GM19438 (cell line): Measurements from ENCODE around the gene SCLT1.
A peak's percentile ranks its signal among the peaks of the same experiment; 100 is the strongest.

Experiments
- ATAC-seq: cut with Tn5 transposase; IDR thresholded peaks from one replicate; pipeline ENCODE4 v1.9.1; 2021; ENCODE audit warnings: low read depth; ENCODE audit not compliant: unreplicated experiment

Gene SCLT1

GRCh38 chr4:128879971-128880370, 213.4 kb downstream of the SCLT1 start:
- ATAC-seq, result no peak

DNA sequence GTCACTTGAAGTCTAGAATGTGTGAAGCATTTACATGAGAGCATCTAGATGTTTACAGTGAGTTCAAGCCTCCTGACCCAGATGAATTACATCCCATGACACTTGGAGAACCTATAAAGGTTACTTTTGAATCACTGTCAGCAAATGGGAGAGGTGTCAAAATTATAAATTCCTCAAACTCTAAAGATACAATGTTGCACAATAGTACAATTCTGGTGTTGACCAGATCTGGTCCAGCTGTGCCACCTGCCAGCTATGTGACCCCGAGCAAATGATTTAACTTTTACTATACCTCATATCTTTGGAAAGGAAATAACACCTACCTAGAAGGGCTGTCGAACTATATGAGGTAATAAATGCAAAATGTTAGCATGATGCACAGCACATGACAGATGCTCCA, 214.1 kb downstream of the SCLT1 start:
- ATAC-seq, result no peak

DNA sequence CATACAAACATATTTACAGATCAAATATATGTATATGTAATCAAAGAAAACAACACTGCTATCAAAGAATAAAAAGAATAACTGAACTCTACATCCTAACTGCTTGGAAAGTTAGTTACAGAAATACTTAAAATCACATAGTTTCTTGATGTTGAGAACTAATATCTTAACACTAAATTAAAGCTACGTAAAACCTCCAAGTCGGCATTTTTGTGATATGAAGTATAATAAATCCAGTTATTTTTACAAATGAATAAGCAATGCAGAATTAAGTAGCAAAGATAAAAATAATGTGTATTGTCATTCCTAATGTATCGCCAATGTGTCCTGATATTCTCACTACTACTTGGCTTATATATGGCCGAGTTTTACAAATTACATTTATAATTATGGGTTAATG, 215.4 kb downstream of the SCLT1 start:
- ATAC-seq, result no peak

DNA sequence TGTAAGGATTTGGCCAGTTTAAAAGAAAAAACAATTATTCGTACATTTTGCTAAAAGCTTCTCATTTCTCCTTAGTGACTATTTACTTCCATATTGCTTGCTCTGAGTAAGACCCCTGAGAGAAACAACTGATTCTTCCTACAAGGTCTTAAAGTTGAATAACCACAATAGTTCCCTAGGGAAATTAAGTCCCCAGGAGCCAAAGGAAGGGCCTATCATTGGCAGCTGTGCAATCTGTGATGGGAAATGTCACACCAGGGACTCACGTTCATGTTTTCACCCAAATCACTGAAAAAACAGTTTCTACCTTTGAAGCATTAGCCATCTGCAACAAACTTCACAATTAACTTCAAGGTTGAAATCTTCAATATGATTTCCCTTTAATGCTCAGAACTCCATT, 217.1 kb downstream of the SCLT1 start:
- no peak for ATAC-seq

GRCh38 chr4:128871948-128872347, 221.4 kb downstream of the SCLT1 start:
- ATAC-seq, result no peak

GRCh38 chr4:128869776-128870509, 223.4 kb downstream of the SCLT1 start:
- ATAC-seq, result no peak

DNA sequence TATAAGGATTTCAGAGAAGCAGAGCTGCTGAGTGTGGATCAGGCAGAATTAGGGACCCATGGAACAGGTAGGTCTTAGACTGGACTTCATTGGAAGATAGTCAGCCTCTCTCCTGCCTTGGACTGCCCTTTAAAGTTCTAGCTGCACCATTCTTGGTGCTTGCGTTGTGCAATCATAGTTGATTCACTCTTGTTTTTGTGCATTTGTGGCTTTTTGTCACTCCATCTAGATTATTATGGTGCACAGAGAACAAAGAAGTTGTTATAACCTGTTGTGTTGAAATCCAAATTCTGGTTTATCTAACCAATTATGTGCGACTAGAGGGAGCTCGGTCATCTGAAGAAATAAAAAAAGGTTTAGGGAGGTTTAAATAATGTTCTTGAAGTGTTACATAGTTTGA, 224.6 kb downstream of the SCLT1 start:
- no peak for ATAC-seq

DNA sequence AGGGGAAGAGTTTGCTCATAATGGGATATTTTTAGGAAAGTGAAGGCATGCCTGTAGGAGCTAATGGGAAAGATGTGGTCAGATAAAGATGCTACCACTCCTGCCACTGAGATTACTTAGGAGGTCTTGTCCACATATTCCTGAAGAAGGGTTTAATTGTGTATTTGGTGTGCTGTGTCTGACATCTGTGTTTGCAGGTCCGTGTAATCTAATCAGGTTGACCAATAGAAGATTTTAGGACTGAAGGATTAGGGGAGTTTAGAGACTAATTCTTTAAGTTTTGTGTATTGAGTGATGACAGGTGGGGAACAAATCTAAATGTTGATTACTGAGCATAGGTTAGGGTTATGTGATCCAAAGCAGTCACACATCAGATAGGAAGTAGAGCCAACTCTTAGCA, 226.6 kb downstream of the SCLT1 start:
- no peak for ATAC-seq

- ATAC-seq, result no peak
Observed at GRCh38 chr4:128866269-128866668, 227.1 kb downstream of the SCLT1 start.

GRCh38 chr4:128865132-128865531, 228.2 kb downstream of the SCLT1 start:
- ATAC-seq, result no peak

DNA sequence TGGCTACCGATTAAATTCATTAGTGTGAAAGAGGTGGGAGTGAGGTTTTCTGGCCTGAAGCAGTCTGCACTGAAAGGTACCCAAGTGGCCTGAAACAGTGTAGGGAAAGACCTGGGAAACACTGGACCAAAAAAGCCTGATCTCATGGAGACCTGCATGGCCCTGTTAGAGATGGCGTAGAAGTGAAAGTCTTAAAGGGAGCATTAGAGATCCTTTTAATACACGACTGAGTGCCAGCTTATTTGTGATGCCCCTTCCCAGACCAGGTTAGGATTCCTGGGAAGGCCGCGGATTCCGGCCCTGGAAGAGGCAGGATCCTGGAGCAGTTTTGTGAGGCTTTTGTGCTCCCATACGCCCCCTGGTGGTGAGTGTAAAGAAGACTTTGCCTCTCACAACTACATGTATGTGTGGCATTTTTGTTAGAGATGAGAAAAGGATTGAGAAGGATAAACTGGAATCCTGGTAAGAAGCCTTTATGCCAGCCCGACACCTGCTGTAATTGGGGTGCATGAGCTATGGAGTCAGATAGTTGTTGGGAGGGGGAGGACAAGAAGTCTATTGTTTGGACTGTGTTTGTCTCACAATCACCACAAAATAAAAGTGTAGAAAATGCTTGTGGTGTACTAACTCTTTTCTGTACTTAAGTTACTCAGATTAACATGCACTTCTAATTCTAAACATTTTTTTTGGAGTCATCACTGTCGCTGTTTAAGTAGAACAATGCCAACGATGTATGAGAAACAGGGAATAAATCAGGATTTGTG, 229.8 kb downstream of the SCLT1 start:
- no peak for ATAC-seq

DNA sequence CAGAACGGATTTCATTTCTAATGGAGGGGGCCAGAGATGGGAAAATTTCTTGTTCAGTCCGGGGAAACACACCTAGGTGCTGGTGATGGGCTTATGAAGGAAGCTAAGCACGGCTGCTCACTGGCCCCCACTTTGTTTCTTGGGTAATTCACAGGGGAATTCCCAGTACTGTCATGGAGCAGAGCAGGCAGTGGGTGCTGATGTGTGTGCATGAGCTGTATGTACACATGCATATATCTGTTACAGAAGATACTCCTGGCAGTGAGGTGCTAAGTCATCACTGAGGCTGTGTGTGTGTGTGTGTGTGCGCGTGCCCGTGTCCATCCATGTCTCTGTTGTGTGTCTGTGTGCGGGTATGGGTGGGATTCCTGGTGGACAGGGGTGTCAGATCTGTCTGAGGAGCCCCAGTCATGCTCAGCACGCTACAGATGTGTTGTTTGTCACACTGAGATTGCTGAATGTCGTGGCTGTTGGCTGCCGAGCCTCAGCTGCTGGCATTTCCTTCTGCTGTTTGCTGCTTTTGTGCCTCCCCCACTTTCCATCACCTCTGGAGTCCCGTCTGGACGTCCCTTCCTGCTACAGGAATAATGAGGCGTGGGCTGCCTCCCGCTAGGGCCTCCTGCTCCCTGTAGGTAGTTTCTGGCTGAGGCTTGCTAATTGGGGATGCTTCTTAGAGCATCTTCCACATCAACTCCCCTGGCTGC, 230.6 kb downstream of the SCLT1 start:
- peak; percentile 40 for ATAC-seq

GRCh38 chr4:128861856-128862518, 231.4 kb downstream of the SCLT1 start:
- peak; percentile 34 for ATAC-seq

- ATAC-seq, result no peak
Observed at GRCh38 chr4:128859887-128860677, 233.3 kb downstream of the SCLT1 start.

- ATAC-seq, result no peak
Observed at GRCh38 chr4:128858879-128859671, 234.3 kb downstream of the SCLT1 start.

DNA sequence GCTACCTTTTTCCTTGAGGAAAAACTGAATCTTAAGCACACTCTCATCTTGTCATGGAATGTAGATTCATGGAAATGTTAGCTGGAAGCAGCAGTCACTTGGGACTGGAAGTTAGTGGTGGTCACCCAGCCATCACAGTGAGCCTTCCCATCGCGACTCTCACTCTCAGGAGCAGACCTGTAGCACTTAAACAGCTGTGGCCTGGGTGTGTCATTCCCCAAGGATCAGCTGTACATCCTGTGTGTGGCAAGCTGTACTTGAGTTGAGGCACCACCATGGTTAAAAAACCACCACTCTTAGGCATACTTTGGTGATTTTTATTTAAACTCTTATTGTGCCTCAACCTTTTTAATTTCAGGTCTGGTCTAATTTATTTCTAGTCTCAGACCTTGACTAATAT, 237.1 kb downstream of the SCLT1 start:
- ATAC-seq, result no peak

DNA sequence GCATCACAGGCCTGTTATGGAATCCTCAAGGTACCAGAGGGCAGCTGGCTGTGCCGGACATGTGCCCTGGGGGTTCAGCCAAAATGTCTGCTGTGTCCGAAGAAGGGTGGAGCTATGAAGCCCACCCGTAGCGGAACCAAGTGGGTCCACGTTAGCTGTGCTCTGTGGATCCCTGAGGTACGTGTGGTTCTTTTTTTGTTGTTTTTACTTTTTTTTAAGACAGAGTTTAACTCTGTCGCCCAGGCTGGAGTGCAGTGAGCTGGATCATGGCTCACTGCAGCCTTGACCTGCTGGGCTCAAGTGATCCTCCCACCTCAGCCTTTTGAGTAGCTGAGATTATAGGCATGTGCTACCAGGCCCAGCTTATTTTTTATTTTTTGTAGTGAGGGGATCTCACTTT, 237.7 kb downstream of the SCLT1 start:
- ATAC-seq, result no peak

- ATAC-seq, result no peak
Observed at GRCh38 chr4:128854433-128854832, 238.9 kb downstream of the SCLT1 start.

GRCh38 chr4:128853741-128854140, 239.6 kb downstream of the SCLT1 start:
- ATAC-seq, result no peak
